ES-I3 (cell line): ENCODE measurements around the gene PCAT7.
"Not testable (repeated sequence)": the region's sequence is repeated elsewhere in the genome, so short reads cannot be mapped to it uniquely, and the experiment has no call there.

Experiments used
- H3K36me3 ChIP-seq: 2 replicates; pipeline ENCODE4 v1.6.1; 2013; ENCODE audit warnings: mild to moderate bottlenecking, low read length, control low read depth, moderate library complexity; ENCODE audit not compliant: insufficient read depth
- H3K4me1 ChIP-seq: 2 replicates; pipeline ENCODE4 v1.6.1; 2013; ENCODE audit warnings: mild to moderate bottlenecking, control low read depth, low read length; ENCODE audit not compliant: insufficient read depth
- H3K9ac ChIP-seq: 2 replicates; pipeline ENCODE4 v1.6.1; 2013; ENCODE audit warnings: low read depth, mild to moderate bottlenecking, low read length, moderate library complexity
- H3K9me3 ChIP-seq: 2 replicates; pipeline ENCODE4 v1.6.1; 2013; ENCODE audit warnings: mild to moderate bottlenecking, low read length, moderate library complexity; ENCODE audit not compliant: control insufficient read depth, insufficient read depth

The PCAT7 gene

GRCh38 chr9:94577036-94577435, 22.2 kb downstream of the PCAT7 start:
- no peaks in the 10 kb centered on the region for H3K4me1 ChIP-seq
- H3K9me3 ChIP-seq, result no peaks in the 10 kb centered on the region
- no peak overlapping the region for H3K9ac ChIP-seq
- no peaks in the 10 kb centered on the region for H3K36me3 ChIP-seq

- no peaks in the 10 kb centered on the region for H3K9me3 ChIP-seq
- H3K36me3 ChIP-seq, result no peaks in the 10 kb centered on the region
- H3K9ac ChIP-seq, result no peak overlapping the region
- H3K4me1 ChIP-seq, result no peaks in the 10 kb centered on the region
These were observed 22.7 kb downstream of the PCAT7 start for GRCh38 chr9:94577571-94577970.

GRCh38 chr9:94581728-94582127, 26.8 kb downstream of the PCAT7 start:
- Histone ChIP-seq H3K36me3 (no peaks in the 10 kb centered on the region), H3K9me3 (no peaks in the 10 kb centered on the region), H3K9ac (no peak overlapping the region), H3K4me1 (no peaks in the 10 kb centered on the region)

GRCh38 chr9:94584555-94584954, 29.7 kb downstream of the PCAT7 start:
- H3K9ac ChIP-seq, result no peak overlapping the region
- H3K4me1 ChIP-seq, result no peaks in the 10 kb centered on the region
- no peaks in the 10 kb centered on the region for H3K9me3 ChIP-seq
- H3K36me3 ChIP-seq, result no peaks in the 10 kb centered on the region

GRCh38 chr9:94586316-94586715, 31.4 kb downstream of the PCAT7 start:
- H3K9ac ChIP-seq, result no peak overlapping the region

GRCh38 chr9:94586814-94587213, 31.9 kb downstream of the PCAT7 start:
- Histone ChIP-seq H3K36me3 (no peaks in the 10 kb centered on the region), H3K4me1 (no peaks in the 10 kb centered on the region), H3K9ac (no peak overlapping the region), H3K9me3 (no peaks in the 10 kb centered on the region)

More at GRCh38 chr9:94586316-94586715, 31.4 kb downstream of the PCAT7 start:
- Histone ChIP-seq H3K9me3 (no peaks in the 10 kb centered on the region), H3K4me1 (no peaks in the 10 kb centered on the region), H3K36me3 (no peaks in the 10 kb centered on the region)

- Histone ChIP-seq H3K9me3 (no peaks in the 10 kb centered on the region), H3K36me3 (no peaks in the 10 kb centered on the region), H3K9ac (no peak overlapping the region), H3K4me1 (no peaks in the 10 kb centered on the region)
These were observed 33.8 kb downstream of the PCAT7 start for GRCh38 chr9:94588681-94589080.

GRCh38 chr9:94591046-94591545, 36.2 kb downstream of the PCAT7 start:
- not testable (repeated sequence) for H3K9me3 ChIP-seq, H3K36me3 ChIP-seq, H3K9ac ChIP-seq, H3K4me1 ChIP-seq

GRCh38 chr9:94591876-94592275, 37.0 kb downstream of the PCAT7 start:
- Histone ChIP-seq H3K9me3 (no peaks in the 10 kb centered on the region), H3K36me3 (no peaks in the 10 kb centered on the region; the same call in 1 of the 2 replicates), H3K4me1 (no peaks in the 10 kb centered on the region), H3K9ac (no peak overlapping the region)

- H3K4me1 ChIP-seq, H3K9ac ChIP-seq, H3K36me3 ChIP-seq, H3K9me3 ChIP-seq: not testable (repeated sequence)
These were observed 37.8 kb downstream of the PCAT7 start for GRCh38 chr9:94592683-94593082.

GRCh38 chr9:94593459-94594345, 38.8 kb downstream of the PCAT7 start, which contains the start of gene FBP2:
Gene FBP2, minus strand, starts transcription at chr9:94593824. Its CDS starts 98 bp downstream, at chr9:94593726.
- Histone ChIP-seq H3K36me3 (no peaks in the 10 kb centered on the region; the same call in 1 of the 2 replicates), H3K9ac (no peak within 1 kb of the TSS), H3K4me1 (no peaks in the 10 kb centered on the region), H3K9me3 (no peaks in the 10 kb centered on the region)

GRCh38 chr9:94599102-94599501, 44.2 kb downstream of the PCAT7 start:
- H3K4me1 ChIP-seq, result 0 out of 2 replicates have a peak, but pooled peaks cover 3% of the 10 kb centered on the region

GRCh38 chr9:94600258-94600657, 45.4 kb downstream of the PCAT7 start:
- H3K36me3 ChIP-seq, result no peaks in the 10 kb centered on the region; the same call in 1 of the 2 replicates
- 0 out of 2 replicates have a peak, but pooled peaks cover 3% of the 10 kb centered on the region for H3K4me1 ChIP-seq

More at GRCh38 chr9:94599102-94599501, 44.2 kb downstream of the PCAT7 start:
- Histone ChIP-seq H3K9ac (no peak overlapping the region), H3K9me3 (no peaks in the 10 kb centered on the region), H3K36me3 (no peaks in the 10 kb centered on the region; the same call in 1 of the 2 replicates)

GRCh38 chr9:94600715-94601114, 45.8 kb downstream of the PCAT7 start:
- Histone ChIP-seq H3K36me3 (no peaks in the 10 kb centered on the region; the same call in 1 of the 2 replicates), H3K9me3 (no peaks in the 10 kb centered on the region), H3K9ac (no peak overlapping the region), H3K4me1 (0 out of 2 replicates have a peak, but pooled peaks cover 3% of the 10 kb centered on the region)

More at GRCh38 chr9:94600258-94600657, 45.4 kb downstream of the PCAT7 start:
- H3K9me3 ChIP-seq, result no peaks in the 10 kb centered on the region
- no peak overlapping the region for H3K9ac ChIP-seq

GRCh38 chr9:94602666-94603065, 47.8 kb downstream of the PCAT7 start:
- H3K36me3 ChIP-seq, result no peaks in the 10 kb centered on the region
- H3K9me3 ChIP-seq, result no peaks in the 10 kb centered on the region
- peaks cover 8% of the 10 kb centered on the region; the same call in 1 of the 2 replicates for H3K4me1 ChIP-seq
- H3K9ac ChIP-seq, result no peak overlapping the region
